Activated gamma-delta T cell treated with anti-CD3 and anti-CD28 coated beads, Interleukin-2, amount 50 U/mL, for 16 hours (primary cell): ENCODE results near the gene RTN4R.
"Not testable (repeated sequence)": the region's sequence is repeated elsewhere in the genome, so short reads cannot be mapped to it uniquely, and the experiment has no call there.

Experiments
- DNase-seq: peaks from one replicate; pipeline ENCODE4 v3.0.0-alpha.2; 2020; ENCODE audit warnings: low read depth

The RTN4R gene

DNA sequence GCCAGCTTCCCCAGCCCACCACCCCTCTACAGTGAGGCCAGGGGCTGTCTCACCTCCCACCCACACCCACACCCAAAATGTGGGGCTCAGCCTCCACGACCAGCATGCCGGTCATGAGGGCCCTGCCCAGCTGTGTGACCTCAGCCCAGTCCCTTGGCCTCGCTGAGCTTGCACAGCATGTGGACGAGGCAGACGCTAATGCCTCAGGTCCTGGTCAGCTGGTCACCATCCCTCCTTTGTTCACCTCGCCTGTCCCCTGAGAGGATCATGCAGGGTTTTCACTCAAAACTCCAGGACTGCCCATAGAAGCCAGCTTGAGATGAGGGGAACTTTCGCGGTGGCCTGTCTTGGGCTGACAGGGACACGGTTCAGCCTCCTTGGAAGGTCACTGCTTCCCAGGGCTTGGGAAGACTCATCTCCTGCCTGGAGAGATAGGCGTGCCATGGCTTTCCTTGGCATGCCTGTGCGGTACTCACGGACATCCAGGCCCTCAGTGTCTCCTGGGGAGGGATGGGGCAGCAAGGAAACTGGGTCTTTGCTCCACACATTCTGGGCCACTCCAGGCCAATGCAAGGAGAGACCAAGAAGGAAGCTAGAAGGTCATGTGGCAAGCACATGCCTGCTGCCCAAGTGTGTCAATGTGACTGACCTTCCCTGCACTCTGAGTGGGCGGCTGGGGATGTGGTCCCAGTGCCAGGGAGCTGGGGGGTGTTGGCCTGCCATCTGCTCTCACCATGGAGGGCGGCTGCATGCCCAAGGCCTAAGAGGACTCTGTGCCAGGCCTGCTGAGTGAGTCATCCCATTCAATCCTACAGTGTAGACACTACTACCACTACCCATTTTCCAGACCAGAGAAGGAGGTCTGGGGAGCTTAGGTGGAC, 3.2 kb upstream of the RTN4R start:
- DNase-seq: no peak

DNA sequence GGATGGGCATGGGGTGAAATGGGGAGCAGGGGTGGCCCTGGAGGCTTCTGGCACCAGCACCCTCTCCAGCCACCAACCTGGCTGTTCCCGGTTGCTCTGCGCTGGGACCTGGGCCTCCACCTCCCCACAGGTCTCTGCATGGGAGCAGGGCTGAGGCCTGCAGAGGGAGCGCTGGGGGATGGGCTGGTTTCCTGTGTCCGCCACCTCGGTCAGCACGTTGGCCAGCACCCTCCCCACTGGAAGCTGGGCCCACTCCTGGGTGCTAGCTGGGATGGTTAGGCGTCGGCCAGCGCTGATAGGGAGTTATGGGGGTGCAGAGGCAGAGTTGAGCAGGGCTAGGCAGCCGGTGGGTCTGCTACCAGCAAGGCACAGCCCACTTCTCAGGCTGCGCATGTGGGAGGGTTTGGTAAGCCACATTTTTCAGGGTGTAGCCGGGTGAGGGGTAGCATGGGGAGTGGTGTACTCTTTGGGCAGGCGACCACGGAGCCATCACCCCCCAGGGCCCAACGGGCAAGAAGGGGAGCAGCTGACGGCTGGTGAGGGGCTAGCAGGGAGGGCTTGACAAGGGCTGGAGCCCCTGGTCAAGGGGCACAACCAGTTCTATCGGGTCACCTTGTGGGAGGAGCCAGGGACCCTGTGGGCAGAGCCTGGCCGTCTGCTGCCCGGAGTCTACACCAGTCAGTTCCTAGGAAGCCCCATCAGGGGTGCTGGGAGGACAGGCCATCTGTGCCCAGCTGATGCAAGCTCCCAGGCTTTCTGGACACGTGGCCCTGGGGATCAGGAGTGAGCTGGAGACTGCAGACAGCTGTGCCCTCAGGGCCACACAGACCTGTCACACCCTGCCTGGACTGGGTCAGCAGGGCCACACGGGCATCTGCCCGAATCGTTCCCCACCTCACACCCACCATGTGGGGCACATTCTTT, 2.3 kb upstream of the RTN4R start:
- DNase-seq: not testable (repeated sequence)

DNA sequence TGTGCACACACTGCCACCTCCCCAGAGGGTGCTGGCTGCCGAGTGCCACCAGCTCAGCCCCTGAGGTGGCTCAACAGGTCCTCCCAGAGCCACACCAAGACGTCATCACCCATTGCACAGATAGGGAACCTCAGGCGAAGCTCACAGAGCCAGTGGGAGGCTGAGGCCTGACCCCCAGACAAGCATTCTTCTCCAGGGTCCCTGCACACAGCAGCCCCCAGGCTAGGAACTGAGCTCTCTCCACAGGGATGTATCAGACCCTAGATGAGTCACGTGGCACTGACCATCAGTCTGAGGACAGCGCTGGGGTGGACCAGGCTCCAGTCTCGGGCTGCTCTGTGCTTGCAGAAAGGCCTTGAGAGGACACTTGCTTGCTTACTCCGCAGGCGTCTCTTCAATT, 1.6 kb upstream of the RTN4R start:
- DNase-seq: not testable (repeated sequence)

DNA sequence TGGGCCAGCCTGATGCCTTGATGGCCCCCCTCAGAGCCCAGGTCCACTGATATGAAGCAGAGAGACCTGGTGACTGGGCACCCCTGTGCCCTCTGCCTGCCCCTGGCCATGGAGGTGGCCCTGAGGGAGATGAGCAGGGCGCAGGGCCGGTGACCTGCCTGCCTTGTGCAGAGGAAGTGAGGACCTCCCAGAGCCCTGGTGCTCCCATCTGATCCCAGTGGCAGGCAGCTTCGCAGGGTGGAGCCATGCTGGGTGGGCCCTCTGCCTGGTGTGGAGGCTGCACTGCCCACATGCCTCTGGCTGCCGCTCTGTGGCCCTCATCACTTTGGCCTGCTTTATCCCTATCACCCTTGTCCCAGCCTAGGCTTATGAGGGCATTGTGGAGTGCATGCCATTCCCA, 1.1 kb upstream of the RTN4R start:
- DNase-seq: not testable (repeated sequence)

DNA sequence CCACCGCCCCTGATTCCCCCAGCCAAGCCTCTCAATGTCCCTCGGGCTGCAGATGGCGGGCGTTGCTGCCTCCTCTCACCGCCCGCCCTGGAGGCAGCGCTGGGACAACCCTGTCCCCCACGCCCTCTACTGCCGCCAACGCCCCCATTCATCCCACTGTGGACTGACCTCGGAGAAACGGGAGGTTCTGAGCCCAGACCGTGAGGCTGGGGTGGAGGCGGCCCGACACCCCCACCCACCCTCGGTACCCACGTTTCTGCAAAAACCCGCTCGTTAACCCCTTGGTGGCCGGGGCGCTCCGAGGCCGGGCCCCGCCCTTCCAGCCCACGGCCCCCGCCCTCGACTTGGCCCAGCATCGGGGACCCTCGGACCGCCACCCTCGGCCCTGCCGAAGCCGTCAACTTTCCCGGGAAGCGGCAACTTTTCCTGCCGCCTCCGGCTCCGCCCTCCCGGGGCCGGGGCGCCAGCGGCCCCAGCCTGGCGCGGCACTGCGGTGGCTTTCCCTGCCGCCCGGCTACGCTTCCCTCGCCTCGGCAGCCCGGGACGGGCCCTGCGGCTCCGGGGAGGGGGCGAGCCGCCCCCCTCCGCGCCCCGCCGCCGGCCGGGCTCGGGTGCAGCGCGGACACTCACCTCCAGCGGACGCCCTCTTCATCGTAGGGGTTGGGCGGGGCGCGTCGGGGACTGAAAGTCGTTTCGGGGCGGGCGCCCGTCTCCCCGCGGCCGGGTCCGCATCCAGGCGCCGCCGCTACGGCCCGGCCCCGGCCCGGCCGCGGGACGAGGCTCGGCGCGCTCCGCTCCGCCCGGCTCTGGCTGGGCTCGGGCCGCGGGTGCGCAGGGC, 458 bp downstream of the RTN4R start:
- DNase-seq: no peak

DNA sequence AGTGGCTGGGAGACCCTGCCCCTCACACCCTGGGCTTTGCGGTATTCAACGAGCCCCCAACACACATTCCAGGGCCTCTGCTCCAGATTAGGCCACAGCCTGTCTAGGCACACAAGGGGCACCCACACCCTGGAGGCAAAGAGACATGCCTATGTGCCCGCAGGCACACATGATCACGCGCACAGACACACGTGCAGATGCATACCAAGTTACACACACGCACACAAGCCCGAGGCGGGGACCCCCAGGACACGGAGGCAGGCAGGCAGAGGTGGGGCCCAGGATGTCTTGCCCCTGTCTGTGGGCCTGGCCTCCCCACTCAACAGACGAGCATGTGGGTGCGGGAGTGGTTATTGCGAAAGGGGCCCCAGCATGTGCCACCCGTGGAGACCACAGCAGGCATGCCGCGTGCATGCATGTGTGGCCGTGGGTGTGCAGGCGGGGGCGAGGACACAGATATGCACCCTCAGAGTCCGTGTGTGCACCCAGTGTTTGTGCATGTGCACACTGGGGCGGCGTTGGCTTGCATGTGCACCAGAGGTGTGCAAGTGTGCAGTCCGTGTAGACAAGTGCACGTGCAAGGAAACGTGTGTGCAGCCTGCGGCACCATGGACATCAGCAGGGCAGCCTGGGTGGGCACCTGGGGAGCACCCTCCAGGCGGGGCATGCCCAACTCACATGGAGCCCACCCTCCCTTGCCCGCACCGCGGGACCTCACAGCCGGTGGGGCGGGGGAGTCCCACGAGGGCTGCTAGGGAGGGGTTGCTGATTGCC, 1.3 kb downstream of the RTN4R start:
- not testable (repeated sequence) for DNase-seq

DNA sequence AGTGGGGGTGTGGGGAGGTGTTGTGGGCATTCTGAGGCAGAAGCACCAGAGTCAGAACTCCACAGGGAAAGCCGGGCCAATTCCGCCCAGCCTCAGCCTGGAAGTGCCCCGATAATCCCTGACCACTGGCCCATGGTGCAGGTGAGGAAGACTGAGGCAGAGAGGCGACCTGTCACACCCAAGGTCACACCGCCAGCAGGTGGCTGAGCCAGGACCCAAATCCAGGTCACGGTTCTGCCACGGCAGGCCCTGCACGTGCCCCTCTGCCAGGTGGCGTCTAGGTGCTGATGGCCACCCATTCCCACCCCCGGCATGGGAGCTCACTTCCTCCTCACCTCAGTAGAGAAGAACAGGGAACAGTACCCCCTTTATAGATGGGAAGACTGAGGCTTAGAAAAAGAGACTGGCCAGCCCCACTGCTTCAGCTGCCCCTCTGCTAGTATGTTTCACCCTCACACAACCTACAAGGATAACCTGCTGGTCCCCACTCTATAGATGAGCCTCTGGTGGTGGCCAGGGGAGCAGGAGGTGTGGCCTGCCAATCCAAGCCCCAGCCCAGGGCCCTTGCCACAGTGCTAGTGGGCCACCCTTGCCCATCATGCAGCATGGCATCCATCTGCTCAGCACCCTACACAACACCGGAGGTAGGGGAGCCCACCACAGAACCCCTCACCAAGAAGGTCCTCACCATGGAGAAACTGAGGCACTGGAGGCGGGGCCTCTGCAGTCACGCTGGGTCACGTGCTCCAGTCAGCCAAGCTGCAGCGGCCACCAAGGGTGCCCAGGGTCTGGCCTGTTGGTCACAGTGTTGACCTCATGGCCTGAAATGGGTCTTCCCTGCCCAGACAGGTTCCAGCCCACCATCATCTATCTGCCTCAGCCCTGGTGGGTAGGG, 2.1 kb downstream of the RTN4R start:
- not testable (repeated sequence) for DNase-seq

DNA sequence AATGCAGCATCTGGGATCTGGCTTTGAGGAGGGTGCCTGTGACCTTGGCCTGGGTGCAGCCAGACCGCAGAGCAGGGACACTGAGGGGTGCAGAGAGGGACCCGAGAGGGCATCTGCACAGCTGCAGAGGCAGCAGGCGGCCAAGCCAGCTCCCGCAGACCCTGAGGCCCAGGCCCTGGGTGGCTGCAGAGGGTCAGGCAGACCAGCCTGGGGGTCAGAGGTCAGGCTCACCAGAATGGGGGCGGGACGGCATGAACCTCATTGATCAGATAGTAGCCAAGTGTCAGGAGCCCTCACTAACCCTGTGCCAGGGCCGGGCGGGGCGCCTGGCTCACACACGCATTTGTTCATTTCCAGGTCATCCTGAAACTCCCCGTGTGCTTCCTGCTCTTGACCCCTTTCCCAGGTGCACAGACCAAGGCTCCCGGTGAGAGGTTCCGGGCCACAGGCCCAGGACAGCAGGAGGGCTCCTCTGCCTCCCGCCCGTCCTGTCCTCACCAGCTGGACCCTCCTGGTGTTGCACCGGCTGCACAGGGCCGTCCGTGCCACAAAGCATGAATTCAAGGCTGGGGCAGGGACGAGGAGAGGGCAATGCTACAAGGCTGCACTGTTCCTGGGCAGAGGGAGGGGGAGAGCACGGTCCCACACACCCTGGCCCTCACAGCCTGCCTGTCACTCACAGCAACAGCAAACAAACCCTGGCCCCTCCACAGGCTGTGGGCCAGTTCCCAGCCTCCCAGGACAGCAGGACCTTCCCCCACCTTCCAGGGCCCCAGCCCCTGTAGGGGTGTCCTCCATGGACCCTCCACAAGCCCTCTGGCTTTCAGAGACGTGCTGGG, 3.3 kb downstream of the RTN4R start:
- DNase-seq: no peak

DNA sequence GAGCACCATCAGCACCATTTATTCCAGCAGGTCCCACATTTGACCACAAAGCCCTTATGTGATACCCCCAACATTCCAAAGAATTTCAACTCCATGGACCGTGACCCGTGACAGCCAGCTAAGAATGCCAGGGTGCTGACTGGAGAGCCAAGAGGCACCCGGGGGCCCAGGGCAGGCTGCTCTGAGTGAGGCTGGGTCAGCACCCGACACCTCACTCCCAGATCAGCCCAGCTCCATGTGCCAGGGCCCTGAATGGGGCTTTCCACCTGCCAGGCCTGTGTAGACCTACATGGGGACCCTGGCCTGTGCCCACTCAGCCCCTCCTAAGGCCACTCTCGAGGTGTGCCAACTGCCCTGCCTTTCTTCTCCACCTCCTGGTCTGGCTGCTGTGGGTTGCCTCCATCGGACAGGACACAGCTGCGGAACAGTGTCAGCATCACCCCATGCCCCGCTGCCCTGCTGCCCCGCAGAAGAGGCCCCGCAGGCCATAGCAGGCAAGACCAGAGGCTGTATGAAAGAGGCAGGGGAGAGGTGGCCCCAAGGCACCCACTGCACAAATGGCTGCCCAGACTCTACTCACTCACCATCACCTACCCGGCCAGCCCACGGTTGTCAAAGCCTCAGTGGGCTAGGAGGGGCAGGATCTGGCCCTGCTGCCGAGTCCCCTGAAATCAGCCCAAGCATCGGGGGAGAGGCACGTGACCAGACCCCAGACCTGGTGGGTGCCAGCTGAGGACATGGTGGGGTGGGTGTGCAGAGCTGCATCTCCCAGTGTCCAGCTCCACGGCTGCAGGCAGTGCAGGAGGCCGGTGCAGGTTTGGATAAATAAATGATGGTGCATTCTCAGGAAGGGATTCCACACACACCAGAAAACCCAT, 4.5 kb downstream of the RTN4R start:
- not testable (repeated sequence) for DNase-seq

DNA sequence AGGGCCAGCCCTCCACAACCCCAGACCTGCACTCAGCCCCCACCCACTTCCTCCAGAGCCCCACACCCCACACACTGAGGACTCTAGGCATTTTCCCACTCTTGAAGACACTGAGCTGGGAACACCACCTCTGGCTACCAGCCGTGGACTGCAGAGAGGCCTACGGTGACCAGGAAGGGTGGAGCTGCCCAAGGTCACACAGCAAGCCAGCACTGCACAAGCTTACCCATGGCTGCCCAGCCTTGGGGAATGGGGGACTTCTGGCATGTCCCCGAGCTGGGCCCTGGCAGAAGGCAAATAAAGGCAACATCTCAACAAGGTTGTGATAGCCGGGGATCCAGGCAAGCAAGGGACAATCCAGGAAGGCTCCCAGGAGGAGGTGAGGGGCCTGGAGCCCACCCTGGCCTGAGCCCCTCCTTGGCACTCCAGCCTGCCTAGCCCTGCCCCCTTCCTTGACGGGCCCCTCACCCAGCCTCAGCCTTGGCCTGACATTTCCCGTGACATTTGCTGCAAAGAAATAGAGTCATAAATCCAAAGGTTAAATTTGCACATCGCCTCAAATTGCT, 5.5 kb downstream of the RTN4R start:
- DNase-seq: no peak

DNA sequence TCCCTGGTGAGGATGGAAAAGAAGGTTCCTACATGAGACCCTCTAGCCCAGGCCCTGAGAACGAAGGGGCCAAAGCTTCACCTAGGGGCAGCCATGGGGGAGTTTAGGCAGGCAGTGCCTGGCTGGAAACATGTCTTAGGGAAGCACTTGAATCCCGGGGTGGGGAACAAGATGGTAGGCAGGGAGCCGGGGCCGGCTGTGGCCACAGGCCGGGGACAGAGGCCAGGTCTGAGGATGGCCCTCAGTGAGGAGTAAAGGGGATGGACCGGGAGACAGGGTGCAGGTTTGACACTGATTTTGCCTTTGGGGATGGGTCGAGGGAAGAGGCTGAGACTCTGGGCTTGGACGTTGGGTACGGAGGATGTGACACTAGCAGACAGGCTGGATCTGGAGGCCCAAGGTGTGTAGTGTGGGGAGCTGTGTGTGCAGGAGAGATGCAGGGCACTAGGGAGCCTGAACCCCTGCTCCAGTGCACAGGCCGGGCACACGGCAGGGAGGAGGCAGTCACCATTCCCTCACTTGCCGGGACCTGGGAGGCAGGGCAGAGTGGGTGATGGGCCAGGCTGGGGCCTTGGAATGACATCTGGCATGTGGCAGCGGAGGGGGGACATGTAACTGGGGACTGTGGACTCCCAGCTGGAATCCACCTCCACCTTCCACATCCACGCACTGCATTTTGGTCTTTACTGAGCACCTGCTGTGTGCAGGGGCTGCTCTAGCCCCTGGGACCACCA, 6.1 kb downstream of the RTN4R start:
- no peak for DNase-seq

DNA sequence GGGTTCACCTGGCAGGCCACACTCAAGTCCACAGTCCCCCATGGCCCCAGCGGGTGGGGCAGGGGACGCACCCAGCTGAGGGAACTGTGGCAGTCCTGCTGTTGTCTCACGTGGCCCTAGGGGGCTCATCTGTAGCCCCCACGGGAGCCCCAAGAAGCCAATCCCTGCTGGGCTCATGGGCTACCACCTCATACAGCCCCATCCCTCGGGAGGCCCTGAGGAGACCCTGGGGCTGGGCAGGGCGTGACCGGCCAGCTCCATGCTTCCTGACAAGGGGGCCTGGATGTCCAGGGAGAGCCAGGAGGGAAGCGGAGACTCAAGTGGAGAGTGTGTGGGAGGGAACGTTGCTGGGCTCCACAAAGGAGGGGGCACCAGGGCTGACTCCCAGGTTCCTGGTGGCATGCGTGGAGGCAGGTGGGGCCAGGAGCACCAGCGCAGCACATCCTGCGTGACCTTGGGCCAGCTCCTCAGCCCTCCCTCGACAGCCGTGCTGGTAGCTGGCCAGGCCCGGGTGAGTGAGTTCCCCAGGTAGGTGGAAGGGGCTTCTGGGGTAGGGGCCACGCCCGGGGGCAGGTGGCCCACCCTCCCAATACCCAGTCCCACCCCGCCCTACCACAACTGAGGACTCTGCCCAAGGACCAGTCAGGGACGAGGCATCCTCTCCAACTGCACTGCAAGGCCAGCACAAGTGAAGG, 7.9 kb downstream of the RTN4R start:
- DNase-seq: no peak

DNA sequence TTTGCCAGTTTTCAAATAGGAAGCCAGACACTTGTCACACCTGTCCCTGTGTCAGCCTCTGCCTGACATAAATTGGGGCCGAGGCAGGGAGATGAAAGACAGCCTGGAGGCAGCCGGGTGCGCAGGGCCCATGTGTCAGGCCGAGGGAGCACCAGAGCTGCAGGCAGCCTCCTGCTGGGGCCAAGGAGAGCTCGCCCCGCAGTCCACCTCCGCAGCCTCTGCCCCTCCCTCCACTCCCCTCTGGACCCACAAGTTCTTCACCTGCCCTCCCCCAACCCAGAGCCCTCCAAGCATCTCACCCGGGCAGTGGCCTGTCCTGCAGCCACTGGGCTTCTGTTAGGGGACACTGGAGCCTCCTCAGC, 8.8 kb downstream of the RTN4R start:
- no peak for DNase-seq

DNA sequence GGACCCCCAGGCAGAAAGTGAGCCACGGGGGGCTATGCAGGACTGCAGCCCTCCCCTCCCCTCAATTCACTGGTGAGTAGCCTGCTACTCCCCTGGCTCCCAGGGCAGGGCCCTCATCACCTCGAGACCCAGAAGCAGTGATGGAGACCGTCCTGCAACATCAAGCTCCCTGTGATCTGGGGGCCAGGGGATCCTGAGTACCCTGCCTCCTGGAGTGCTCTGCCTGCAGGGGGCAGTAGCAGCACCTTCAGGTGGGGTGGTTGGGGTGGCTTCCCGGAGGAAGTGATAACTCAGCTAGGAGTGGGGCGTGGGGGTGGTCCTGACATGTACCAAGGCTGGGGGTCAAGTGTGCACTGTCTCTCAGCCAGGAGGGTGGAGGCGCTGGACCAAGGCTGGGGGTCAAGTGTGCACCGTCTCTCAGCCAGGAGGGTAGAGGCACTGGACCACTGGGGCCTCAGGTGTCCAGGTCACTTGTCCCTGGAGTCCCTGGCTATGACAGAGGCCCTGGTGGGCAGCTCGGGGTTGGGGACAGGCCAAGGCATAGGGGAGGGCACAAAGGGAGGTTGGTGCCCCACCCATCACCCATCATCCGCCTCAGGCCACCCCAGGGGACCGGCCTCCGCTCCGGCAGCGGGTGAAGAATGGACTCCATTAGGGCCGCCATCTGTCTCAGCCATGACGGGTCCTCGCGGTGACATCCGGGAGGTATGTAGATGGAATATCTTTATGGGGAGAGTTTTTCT, 9.4 kb downstream of the RTN4R start:
- DNase-seq: no peak

DNA sequence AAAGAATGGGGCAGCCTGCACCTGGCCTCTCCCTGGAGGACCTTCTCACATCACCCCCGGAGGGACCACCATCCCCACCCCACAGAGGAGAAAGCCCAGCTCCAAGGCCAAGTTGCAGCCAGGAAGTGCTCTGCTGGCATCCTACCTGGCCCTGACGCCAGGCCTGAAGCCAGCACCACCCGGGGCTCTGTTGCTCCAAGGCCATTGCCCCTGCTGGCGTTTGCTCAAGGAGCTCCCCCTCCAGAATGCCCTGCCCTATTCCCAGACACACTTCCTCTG, 10.2 kb downstream of the RTN4R start:
- DNase-seq: no peak
